SK-N-SH treated with all-trans-retinoic acid at 6 μM for 48 hours (cell line): Measurements from ENCODE around the gene TNS1.

Experiments
- ATAC-seq: fragments of 200-7000 bp; cut with Tn5 transposase; 3 replicates; pipeline ENCODE4 v1.9.1; 2020; ENCODE audit warnings: mild to moderate bottlenecking, moderate library complexity
- ARNTL ChIP-seq: fragments of 450-650 bp; formaldehyde crosslinking; IDR thresholded peaks from 2 replicates; pipeline ENCODE4 v1.5.0; 2020; ENCODE audit warnings: low read depth, mild to moderate bottlenecking, moderate library complexity, borderline replicate concordance
- BACH2 ChIP-seq: fragments of 250-450 bp; sonication (Bioruptor Pico); IDR thresholded peaks from 2 replicates; pipeline ENCODE4 v1.9.0; 2021; ENCODE audit warnings: mild to moderate bottlenecking, borderline replicate concordance
- CSDC2 ChIP-seq: fragments of 250-450 bp; sonication (Bioruptor Pico); IDR thresholded peaks from 2 replicates; pipeline ENCODE4 v1.5.0; 2020; ENCODE audit warnings: mild to moderate bottlenecking, moderate library complexity
- ESRRG ChIP-seq: fragments of 250-450 bp; sonication (Bioruptor Pico); IDR thresholded peaks from 2 replicates; pipeline ENCODE4 v1.6.1; 2021; ENCODE audit warnings: mild to moderate bottlenecking
- GLIS3 ChIP-seq: fragments of 250-450 bp; sonication (Bioruptor Pico); IDR thresholded peaks from 2 replicates; pipeline ENCODE4 v1.5.0; 2020; ENCODE audit warnings: mild to moderate bottlenecking, moderate library complexity
- ISL1 ChIP-seq: fragments of 250-450 bp; sonication (Bioruptor Pico); IDR thresholded peaks from 2 replicates; pipeline ENCODE4 v2.1.2; 2022; ENCODE audit warnings: mild to moderate bottlenecking, moderate library complexity
- OSR1 ChIP-seq: fragments of 250-450 bp; sonication (Bioruptor Pico); IDR thresholded peaks from 2 replicates; pipeline ENCODE4 v1.8.0; 2022; ENCODE audit warnings: moderate library complexity, mild to moderate bottlenecking, inconsistent platforms
- PATZ1 ChIP-seq: fragments of 250-450 bp; sonication (Bioruptor Pico); IDR thresholded peaks from 2 replicates; pipeline ENCODE4 v1.8.0; 2020; ENCODE audit warnings: mild to moderate bottlenecking, moderate library complexity, borderline replicate concordance
- PPARA ChIP-seq: fragments of 250-450 bp; sonication (Bioruptor Pico); IDR thresholded peaks from 2 replicates; pipeline ENCODE4 v1.5.0; 2020; ENCODE audit warnings: mild to moderate bottlenecking, borderline replicate concordance
- RARB ChIP-seq: fragments of 250-450 bp; sonication (Bioruptor Pico); IDR thresholded peaks from 2 replicates; pipeline ENCODE4 v1.8.0; 2021; ENCODE audit warnings: mild to moderate bottlenecking, moderate library complexity
- SNAI2 ChIP-seq: fragments of 250-450 bp; sonication (Bioruptor Pico); IDR thresholded peaks from 2 replicates; pipeline ENCODE4 v1.5.0; 2020; ENCODE audit warnings: mild to moderate bottlenecking, moderate library complexity
- TCF4 ChIP-seq: fragments of 250-450 bp; sonication (Bioruptor Pico); IDR thresholded peaks from 2 replicates; pipeline ENCODE4 v1.8.0; 2021; ENCODE audit warnings: mild to moderate bottlenecking, moderate library complexity, borderline replicate concordance
- TOX ChIP-seq: fragments of 250-450 bp; sonication (Bioruptor Pico); IDR thresholded peaks from 2 replicates; pipeline ENCODE4 v1.8.0; 2021; ENCODE audit warnings: mild to moderate bottlenecking, moderate library complexity, borderline replicate concordance
- ZC3H10 ChIP-seq: fragments of 250-450 bp; sonication (Bioruptor Pico); IDR thresholded peaks from 2 replicates; pipeline ENCODE4 v1.5.1; 2021; ENCODE audit warnings: mild to moderate bottlenecking, moderate library complexity
- ZFP3 ChIP-seq: fragments of 250-450 bp; sonication (Bioruptor Pico); IDR thresholded peaks from 2 replicates; pipeline ENCODE4 v1.5.0; 2020; ENCODE audit warnings: mild to moderate bottlenecking, moderate library complexity
- ZFP30 ChIP-seq: fragments of 450-650 bp; formaldehyde crosslinking; IDR thresholded peaks from 2 replicates; pipeline ENCODE4 v1.5.0; 2022; ENCODE audit warnings: mild to moderate bottlenecking, moderate library complexity
- ZNF565 ChIP-seq: fragments of 450-650 bp; formaldehyde crosslinking; conservative IDR thresholded peaks from 2 replicates; pipeline ENCODE4 v1.5.0; 2020; ENCODE audit warnings: low read depth, mild to moderate bottlenecking, moderate library complexity
- ZNF70 ChIP-seq: fragments of 450-650 bp; formaldehyde crosslinking; IDR thresholded peaks from 2 replicates; pipeline ENCODE4 v1.5.0; 2020; ENCODE audit warnings: mild to moderate bottlenecking, moderate library complexity
- ZNF8 ChIP-seq: fragments of 450-650 bp; formaldehyde crosslinking; IDR thresholded peaks from 2 replicates; pipeline ENCODE4 v1.5.0; 2020; ENCODE audit warnings: mild to moderate bottlenecking, moderate library complexity
- TF ChIP-seq, protein P1 (sequence below): fragments of 250-450 bp; sonication (Bioruptor Pico); IDR thresholded peaks from 2 replicates; pipeline ENCODE4 v1.5.1; 2020; ENCODE audit warnings: low read depth, mild to moderate bottlenecking, moderate library complexity
- TF ChIP-seq, protein P2 (sequence below): fragments of 250-450 bp; sonication (Bioruptor Pico); IDR thresholded peaks from 2 replicates; pipeline ENCODE4 v1.5.1; 2021; ENCODE audit warnings: mild to moderate bottlenecking, moderate library complexity
- TF ChIP-seq, protein P3 (sequence below): fragments of 250-450 bp; sonication (Bioruptor Pico); IDR thresholded peaks from 2 replicates; pipeline ENCODE4 v1.5.0; 2020; ENCODE audit warnings: mild to moderate bottlenecking, moderate library complexity

Gene TNS1

GRCh38 chr2:217948351-217948791, 54.4 kb downstream of the TNS1 start:
- no peak for TF ChIP-seq CSDC2
- no peak for TF ChIP-seq PATZ1 (CRISPR knock-in tag)
- TF ChIP-seq ZNF70 (CRISPR knock-in tag), result no peak
- no peak for TF ChIP-seq GLIS3 (CRISPR knock-in tag)
- TF ChIP-seq TOX (CRISPR knock-in tag), result no peak
- TF ChIP-seq TCF4, result no peak
- TF ChIP-seq ZFP3 (CRISPR knock-in tag), result no peak
- no peak for TF ChIP-seq PPARA (CRISPR knock-in tag)
- no peak for TF ChIP-seq ZNF8
- no peak for TF ChIP-seq ZC3H10
- no peak for TF ChIP-seq RARB (CRISPR knock-in tag)
- no peak for TF ChIP-seq BACH2 (CRISPR knock-in tag)
- TF ChIP-seq ARNTL (CRISPR knock-in tag), result no peak
- no peak for TF ChIP-seq ZFP30
- no peak for TF ChIP-seq SNAI2 (CRISPR knock-in tag)
- no peak for ATAC-seq

DNA sequence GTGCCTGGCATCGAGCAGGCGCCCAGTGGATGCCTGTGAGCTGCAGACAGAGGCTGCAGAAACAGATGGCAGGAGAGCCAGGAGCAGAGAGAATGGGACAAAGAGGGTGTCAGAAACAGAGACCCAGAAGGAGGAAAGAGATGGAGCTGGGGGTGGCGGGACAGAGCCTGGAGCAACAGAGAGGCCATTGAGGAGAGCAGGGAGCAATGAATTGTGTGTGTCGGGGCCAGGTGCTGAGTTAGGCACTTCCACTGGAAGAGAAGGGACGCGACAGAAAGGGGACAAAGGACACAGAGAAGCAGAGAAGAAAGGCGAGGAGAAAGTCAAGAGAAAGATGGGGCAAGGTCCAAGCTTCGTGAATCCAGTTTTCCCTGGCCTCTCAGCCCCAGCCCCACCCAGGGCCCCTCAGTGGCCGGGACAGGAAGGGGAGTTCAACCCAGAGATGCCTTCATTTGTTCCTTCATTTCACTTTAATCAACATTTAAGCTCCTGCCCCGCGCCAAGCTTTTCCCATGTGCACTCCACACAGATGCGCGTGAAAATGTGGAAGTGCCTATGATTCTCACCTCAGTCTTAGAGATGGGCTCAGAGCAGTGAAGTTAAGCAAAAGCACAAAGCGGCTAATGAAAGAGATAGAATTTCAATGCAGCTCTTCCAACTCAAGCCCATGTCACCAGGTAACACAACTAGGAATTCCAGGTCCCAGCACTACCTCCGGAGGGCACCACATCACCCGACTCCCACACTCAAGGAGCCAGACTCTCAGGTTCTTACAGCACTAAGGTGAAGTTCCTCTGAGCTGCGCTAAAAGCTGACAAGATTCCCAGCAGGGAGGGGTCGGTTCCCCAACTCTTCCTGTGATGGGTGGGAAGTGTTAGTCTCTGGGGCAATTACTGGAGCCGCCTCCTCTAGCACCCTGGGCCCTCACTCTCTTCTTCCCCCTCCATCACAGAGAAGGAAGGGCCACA, 55.1 kb downstream of the TNS1 start:
- no peak for ATAC-seq
- TF ChIP-seq ZNF8 (no peak), CSDC2 (no peak), ZFP30 (no peak), OSR1 (CRISPR knock-in tag) (no peak), ESRRG (CRISPR knock-in tag) (no peak), ZNF565 (CRISPR knock-in tag) (no peak), RARB (CRISPR knock-in tag) (no peak), ZFP3 (CRISPR knock-in tag) (no peak), ISL1 (CRISPR knock-in tag) (no peak), GLIS3 (CRISPR knock-in tag) (no peak), TCF4 (no peak), ARNTL (CRISPR knock-in tag) (no peak), PATZ1 (CRISPR knock-in tag) (no peak), ZNF70 (CRISPR knock-in tag) (no peak), BACH2 (CRISPR knock-in tag) (no peak), SNAI2 (CRISPR knock-in tag) (no peak)
- TF ChIP-seq, protein P1, sequence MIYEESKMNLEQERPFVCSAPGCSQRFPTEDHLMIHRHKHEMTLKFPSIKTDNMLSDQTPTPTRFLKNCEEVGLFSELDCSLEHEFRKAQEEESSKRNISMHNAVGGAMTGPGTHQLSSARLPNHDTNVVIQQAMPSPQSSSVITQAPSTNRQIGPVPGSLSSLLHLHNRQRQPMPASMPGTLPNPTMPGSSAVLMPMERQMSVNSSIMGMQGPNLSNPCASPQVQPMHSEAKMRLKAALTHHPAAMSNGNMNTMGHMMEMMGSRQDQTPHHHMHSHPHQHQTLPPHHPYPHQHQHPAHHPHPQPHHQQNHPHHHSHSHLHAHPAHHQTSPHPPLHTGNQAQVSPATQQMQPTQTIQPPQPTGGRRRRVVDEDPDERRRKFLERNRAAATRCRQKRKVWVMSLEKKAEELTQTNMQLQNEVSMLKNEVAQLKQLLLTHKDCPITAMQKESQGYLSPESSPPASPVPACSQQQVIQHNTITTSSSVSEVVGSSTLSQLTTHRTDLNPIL (CRISPR knock-in tag), result no peak
- TF ChIP-seq, protein P2, sequence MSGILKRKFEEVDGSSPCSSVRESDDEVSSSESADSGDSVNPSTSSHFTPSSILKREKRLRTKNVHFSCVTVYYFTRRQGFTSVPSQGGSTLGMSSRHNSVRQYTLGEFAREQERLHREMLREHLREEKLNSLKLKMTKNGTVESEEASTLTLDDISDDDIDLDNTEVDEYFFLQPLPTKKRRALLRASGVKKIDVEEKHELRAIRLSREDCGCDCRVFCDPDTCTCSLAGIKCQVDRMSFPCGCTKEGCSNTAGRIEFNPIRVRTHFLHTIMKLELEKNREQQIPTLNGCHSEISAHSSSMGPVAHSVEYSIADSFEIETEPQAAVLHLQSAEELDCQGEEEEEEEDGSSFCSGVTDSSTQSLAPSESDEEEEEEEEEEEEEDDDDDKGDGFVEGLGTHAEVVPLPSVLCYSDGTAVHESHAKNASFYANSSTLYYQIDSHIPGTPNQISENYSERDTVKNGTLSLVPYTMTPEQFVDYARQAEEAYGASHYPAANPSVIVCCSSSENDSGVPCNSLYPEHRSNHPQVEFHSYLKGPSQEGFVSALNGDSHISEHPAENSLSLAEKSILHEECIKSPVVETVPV, result no peak
- TF ChIP-seq, protein P3, sequence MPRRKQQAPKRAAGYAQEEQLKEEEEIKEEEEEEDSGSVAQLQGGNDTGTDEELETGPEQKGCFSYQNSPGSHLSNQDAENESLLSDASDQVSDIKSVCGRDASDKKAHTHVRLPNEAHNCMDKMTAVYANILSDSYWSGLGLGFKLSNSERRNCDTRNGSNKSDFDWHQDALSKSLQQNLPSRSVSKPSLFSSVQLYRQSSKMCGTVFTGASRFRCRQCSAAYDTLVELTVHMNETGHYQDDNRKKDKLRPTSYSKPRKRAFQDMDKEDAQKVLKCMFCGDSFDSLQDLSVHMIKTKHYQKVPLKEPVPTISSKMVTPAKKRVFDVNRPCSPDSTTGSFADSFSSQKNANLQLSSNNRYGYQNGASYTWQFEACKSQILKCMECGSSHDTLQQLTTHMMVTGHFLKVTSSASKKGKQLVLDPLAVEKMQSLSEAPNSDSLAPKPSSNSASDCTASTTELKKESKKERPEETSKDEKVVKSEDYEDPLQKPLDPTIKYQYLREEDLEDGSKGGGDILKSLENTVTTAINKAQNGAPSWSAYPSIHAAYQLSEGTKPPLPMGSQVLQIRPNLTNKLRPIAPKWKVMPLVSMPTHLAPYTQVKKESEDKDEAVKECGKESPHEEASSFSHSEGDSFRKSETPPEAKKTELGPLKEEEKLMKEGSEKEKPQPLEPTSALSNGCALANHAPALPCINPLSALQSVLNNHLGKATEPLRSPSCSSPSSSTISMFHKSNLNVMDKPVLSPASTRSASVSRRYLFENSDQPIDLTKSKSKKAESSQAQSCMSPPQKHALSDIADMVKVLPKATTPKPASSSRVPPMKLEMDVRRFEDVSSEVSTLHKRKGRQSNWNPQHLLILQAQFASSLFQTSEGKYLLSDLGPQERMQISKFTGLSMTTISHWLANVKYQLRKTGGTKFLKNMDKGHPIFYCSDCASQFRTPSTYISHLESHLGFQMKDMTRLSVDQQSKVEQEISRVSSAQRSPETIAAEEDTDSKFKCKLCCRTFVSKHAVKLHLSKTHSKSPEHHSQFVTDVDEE (CRISPR knock-in tag), result no peak
- TF ChIP-seq, all 23 proteins: peak for 0
